Fibroblast of lung (primary cell): Measurements from ENCODE around the gene UCK1. TPM values are rescaled to one million over a fixed set of nuclear protein-coding genes. Genes with fewer than 3 reads are reported as not detected.

Experiments
- DNase-seq, 2 donors: peaks; one replicate each; pipeline versions ENCODE4 v3.0.0 to v3.0.0-alpha.2; 2010; ENCODE audit warnings: low read depth in 2 of 2
- H2AFZ ChIP-seq: 2 replicates; pipeline ENCODE4 v1.5.1; 2012; ENCODE audit warnings: low read length, control low read depth, inconsistent platforms
- H3K27ac ChIP-seq: 2 replicates; pipeline ENCODE4 v1.5.1; 2011; ENCODE audit warnings: low read length, control low read depth; ENCODE audit not compliant: insufficient read depth
- H3K27me3 ChIP-seq: 2 replicates; pipeline ENCODE4 v1.5.1; 2011; ENCODE audit warnings: mild to moderate bottlenecking, low read length; ENCODE audit not compliant: control insufficient read depth, insufficient read depth
- H3K36me3 ChIP-seq: 2 replicates; pipeline ENCODE4 v1.5.1; 2011; ENCODE audit warnings: low read length; ENCODE audit not compliant: control insufficient read depth, insufficient read depth
- H3K4me1 ChIP-seq: 2 replicates; pipeline ENCODE4 v1.5.1; 2011; ENCODE audit warnings: low read length; ENCODE audit not compliant: control insufficient read depth, insufficient read depth; ENCODE audit errors: extremely low read depth
- H3K4me2 ChIP-seq: 2 replicates; pipeline ENCODE4 v1.5.1; 2011; ENCODE audit warnings: low read length, control low read depth; ENCODE audit not compliant: insufficient read depth; ENCODE audit errors: extremely low read depth
- H3K4me3 ChIP-seq, 4 experiments: fragments of 200-600 bp in 1 of 4; sonication (generic) in 1 of 4; replicated peaks in 1 of 4; 2 replicates each; pipeline ENCODE4 v1.5.1; 2011 to 2016; ENCODE audit warnings: low read length in 4 of 4, low read depth in 3 of 4, mild to moderate bottlenecking in 3 of 4, control low read depth in 2 of 4, inconsistent platforms in 1 of 4, mixed read lengths in 1 of 4; ENCODE audit not compliant: insufficient read depth in 1 of 4; ENCODE audit errors: control extremely low read depth in 1 of 4
- H3K79me2 ChIP-seq: 2 replicates; pipeline ENCODE4 v1.5.1; 2012; ENCODE audit warnings: mild to moderate bottlenecking, low read length, inconsistent platforms; ENCODE audit not compliant: control insufficient read depth, insufficient read depth
- H3K9ac ChIP-seq: 2 replicates; pipeline ENCODE4 v1.5.1; 2011; ENCODE audit warnings: mild to moderate bottlenecking, low read length, control low read depth; ENCODE audit not compliant: insufficient read depth
- H3K9me3 ChIP-seq: 2 replicates; pipeline ENCODE4 v1.5.1; 2012; ENCODE audit warnings: low read depth, low read length; ENCODE audit not compliant: control insufficient read depth, insufficient read depth
- H4K20me1 ChIP-seq: 2 replicates; pipeline ENCODE4 v1.5.1; 2011; ENCODE audit warnings: low read length; ENCODE audit not compliant: control insufficient read depth, insufficient read depth; ENCODE audit errors: extremely low read depth
- CTCF ChIP-seq, 2 donors: IDR thresholded peaks in 1 of 2; conservative IDR thresholded peaks in 1 of 2; 1 replicate in 1 of 2; 2 replicates in 1 of 2; pipeline ENCODE4 v1.5.1; 2011 to 2012; ENCODE audit warnings: low read length in 2 of 2, control low read depth in 1 of 2, inconsistent platforms in 1 of 2, low read depth in 1 of 2, mild to moderate bottlenecking in 1 of 2
- EZH2 ChIP-seq: IDR thresholded peaks from 2 replicates; pipeline ENCODE4 v1.5.1; 2012; ENCODE audit warnings: low read length, control low read depth, mild to moderate bottlenecking; ENCODE audit errors: missing control alignments
- polyA plus RNA-seq, 2 donors: library from polyadenylated mRNA; depleted of rRNA in 1 of 2; stranded (reverse) in 1 of 2; unstranded in 1 of 2; fragments of >200 nt; gene quantifications; 2 replicates each; pipeline ENCODE4 v1.2.1, GENCODE V29; 2011 to 2012; ENCODE audit warnings: missing spikeins in 1 of 2
- total RNA-seq: library from RNA; depleted of rRNA; stranded (reverse); fragments of >200 nt; gene quantifications from 2 replicates; pipeline ENCODE4 v1.2.1, GENCODE V29; 2014

UCK1 gene
- total and polyA plus RNA-seq, 2 donors (not counting 1 experiment from before 2014, with no cell fraction given), result 20.9 to 22.3 TPM

DNA sequence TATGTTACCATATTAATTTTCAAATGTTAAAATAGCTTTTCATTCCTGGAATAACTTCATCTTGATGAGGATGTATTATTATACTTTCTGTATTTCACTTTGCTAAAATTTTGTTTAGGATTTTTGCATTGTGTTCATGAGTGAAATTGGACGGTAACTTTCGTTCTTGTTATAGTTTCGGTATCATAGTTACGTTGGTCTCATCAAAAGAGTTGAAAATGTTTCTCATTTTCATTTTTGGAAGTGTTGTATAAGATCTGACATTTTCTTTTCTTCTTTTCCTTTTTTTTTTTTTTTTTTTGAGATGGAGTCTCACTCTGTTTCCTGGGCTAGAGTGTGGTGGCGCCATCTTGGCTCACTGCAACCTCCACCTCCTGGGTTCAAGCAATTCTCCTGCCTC lies 34.3 kb upstream of the UCK1 start:
- H3K9ac ChIP-seq, result no peak overlapping the region
- no peak overlapping the region for H3K4me2 ChIP-seq
- TF ChIP-seq EZH2 (no peak), CTCF (conservative IDR thresholded peaks at IDR 0.05 in 1 of 2, IDR thresholded peaks at IDR 0.05 in 1 of 2; ENCODE audit: low read depth in 1 of 2, low read length in 2 of 2) (no peak)
- no peaks in the 10 kb centered on the region for H3K36me3 ChIP-seq
- H3K27me3 ChIP-seq, result no peaks in the 10 kb centered on the region
- no peaks in the 10 kb centered on the region for H3K79me2 ChIP-seq
- no peak overlapping the region for H2AFZ ChIP-seq
- DNase-seq, result no peak
- H3K4me1 ChIP-seq, result no peaks in the 10 kb centered on the region
- H3K4me3 ChIP-seq, result no peak overlapping the region
- H4K20me1 ChIP-seq, result no peaks in the 10 kb centered on the region
- H3K27ac ChIP-seq, result no peak overlapping the region
- no peaks in the 10 kb centered on the region for H3K9me3 ChIP-seq

DNA sequence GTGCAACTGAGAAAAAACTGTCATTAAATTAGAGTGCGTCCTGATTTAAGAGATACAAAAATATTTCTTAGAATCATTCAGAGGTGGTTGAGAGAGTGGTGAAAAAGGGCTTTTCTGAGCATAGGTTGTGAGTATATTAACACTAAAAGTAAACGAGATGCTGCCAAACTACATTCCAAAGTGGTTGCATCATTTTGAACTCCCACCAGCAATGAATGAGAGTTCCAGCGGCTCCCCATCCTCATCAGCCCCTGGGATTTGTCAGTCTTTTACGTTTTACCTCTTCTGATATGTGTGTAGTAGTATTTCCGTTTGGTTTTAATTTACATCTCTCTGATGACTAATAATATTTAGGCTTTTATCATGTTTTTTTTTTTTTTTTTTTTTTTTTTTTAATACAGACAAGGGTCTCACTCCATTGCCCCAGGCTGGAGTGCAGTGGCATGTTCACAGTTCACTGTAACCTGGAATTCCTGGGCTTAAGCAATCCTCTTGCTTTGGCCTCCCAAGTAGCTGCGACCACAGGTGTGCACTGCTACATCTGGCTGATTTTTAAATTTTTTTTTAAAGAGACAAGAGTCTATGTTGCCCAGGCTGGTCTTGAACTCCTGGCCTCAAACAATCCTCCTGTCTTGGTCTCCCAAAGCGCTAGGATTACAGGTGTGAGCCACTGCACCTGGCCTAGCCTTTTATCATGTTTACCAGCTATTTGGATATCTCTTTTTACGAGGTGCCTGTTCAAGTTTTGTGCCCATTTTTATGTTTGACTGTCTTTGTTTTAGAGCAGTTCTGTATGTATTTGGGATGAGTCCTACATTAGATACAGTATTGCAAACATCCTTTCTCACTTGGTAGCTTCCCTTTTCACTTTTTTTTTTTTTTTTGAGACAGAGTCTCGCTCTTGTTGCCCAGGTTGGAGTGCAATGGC lies 31.2 kb upstream of the UCK1 start:
- Histone ChIP-seq H4K20me1 (no peaks in the 10 kb centered on the region), H3K4me2 (no peak overlapping the region), H3K9me3 (no peaks in the 10 kb centered on the region), H3K4me3 (no peak overlapping the region), H3K27ac (no peak overlapping the region), H3K4me1 (no peaks in the 10 kb centered on the region), H3K9ac (no peak overlapping the region), H3K79me2 (no peaks in the 10 kb centered on the region), H3K36me3 (no peaks in the 10 kb centered on the region), H3K27me3 (no peaks in the 10 kb centered on the region), H2AFZ (no peak overlapping the region)
- peak in 1 of 2 donors; percentile 62 for DNase-seq
- TF ChIP-seq CTCF (conservative IDR thresholded peaks at IDR 0.05 in 1 of 2, IDR thresholded peaks at IDR 0.05 in 1 of 2; ENCODE audit: low read depth in 1 of 2, low read length in 2 of 2), result no peak

- Histone ChIP-seq H3K4me2 (no peak overlapping the region), H3K27me3 (peaks cover 6% of the 10 kb centered on the region), H3K4me3 (no peak overlapping the region), H3K36me3 (no peaks in the 10 kb centered on the region), H3K27ac (no peak overlapping the region), H3K9me3 (no peaks in the 10 kb centered on the region), H3K9ac (no peak overlapping the region), H2AFZ (no peak overlapping the region), H3K79me2 (no peaks in the 10 kb centered on the region), H3K4me1 (no peaks in the 10 kb centered on the region), H4K20me1 (no peaks in the 10 kb centered on the region)
- no peak for DNase-seq
- no peak for TF ChIP-seq EZH2
- no peak for TF ChIP-seq CTCF (conservative IDR thresholded peaks at IDR 0.05 in 1 of 2, IDR thresholded peaks at IDR 0.05 in 1 of 2; ENCODE audit: low read depth in 1 of 2, low read length in 2 of 2)
Measured at GRCh38 chr9:131559421-131560000, 28.4 kb upstream of the UCK1 start.
